NCI-H69 (cell line): ENCODE results near the gene PKN2.
"Not testable (repeated sequence)": the region's sequence is repeated elsewhere in the genome, so short reads cannot be mapped to it uniquely, and the experiment has no call there.

Experiments used
- DNase-seq: peaks from one replicate; lab custom pipeline; 2025; lab: John Stamatoyannopoulos, UW

PKN2 gene

GRCh38 chr1:88680471-88680870 is 3.6 kb upstream of the PKN2 start:
- DNase-seq: no peak

- no peak for DNase-seq
Observed at GRCh38 chr1:88680911-88681622, 3.0 kb upstream of the PKN2 start.

DNA sequence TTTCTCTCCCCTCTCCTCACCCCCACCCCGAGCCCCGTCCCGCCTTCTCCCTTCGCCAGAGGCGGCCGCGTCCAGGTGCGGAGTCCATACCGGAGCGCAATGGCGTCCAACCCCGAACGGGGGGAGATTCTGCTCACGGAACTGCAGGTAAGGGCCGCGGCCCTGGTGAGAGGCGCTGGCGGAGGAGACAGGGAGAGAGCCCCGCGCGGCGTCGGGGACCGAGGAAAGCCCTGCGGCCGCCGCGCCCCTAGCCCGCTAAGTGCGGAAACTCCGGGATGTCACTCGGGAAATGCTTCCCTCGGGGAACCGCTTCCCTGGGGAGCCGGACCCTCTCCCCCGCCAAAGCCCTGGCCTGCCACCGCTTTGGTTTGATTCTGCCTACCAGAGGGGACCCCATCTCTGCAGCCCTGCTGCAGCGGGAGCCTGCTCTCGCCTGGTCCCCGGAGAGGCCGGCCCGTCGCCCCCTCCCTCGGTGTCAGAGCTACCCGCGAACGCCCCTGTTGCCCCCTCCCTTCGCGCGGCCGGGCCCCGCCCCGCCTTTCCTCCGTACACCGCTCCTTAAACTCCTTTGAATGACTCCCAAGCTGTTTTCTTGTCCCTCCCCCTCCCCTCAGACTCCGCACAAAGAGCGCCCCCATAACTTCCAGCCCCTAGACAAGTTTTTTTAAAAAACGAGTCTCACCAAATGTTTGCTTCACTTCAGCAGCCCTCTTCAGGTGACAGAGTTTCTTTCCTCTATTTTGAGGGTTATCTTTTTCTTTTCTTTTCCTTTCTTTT is 597 bp downstream of the PKN2 start:
- DNase-seq: peak; percentile 79

- DNase-seq: peak; percentile 36
Observed at GRCh38 chr1:88685259-88685620, 1.2 kb downstream of the PKN2 start.

GRCh38 chr1:88691540-88691939 is 7.5 kb downstream of the PKN2 start:
- DNase-seq: no peak

GRCh38 chr1:88695781-88696180 is 11.7 kb downstream of the PKN2 start:
- DNase-seq: no peak

- DNase-seq: no peak
Observed at GRCh38 chr1:88697503-88697902, 13.4 kb downstream of the PKN2 start.

DNA sequence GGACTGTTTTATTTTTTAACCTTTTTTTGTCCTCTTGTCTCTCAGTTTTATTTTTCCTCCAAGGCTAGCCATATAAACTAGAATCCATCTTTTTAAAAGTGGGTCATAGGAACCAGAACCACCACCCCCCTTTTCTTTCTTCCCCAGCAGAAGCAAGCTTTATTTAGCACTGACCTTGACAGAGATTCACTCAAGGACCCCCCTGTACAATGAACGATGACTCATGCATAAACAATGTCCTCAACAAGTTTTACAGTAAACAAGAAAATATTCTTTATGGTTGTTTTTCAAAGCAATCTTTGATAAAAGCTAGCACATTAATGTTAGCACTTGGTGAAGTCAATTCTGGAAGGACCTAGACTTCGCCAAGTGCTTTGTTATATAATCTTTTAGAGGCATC is 14.1 kb downstream of the PKN2 start:
- DNase-seq: no peak

DNA sequence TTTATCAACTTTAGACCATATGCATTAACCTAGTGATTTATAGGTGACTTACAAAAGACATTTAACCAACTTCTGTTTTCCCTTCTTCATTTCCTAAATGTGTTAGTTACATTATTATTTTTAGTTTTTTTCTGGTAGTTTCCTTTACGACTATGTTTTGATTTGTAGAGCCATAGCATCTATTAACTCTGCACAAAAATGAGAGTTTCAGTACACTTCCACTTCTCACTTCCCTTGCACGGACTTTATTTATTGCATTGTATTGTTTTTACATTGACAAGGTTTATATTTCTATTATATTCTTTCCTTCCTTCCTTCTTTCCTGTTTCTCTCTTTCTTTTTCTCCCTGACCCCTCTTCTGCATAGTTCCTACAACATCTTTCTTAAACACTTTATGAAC is 14.7 kb downstream of the PKN2 start:
- no peak for DNase-seq

- DNase-seq: no peak
Observed at GRCh38 chr1:88700425-88701013, 16.4 kb downstream of the PKN2 start.

GRCh38 chr1:88701275-88701674 is 17.2 kb downstream of the PKN2 start:
- DNase-seq: no peak

- not testable (repeated sequence) for DNase-seq
Observed at GRCh38 chr1:88701793-88702192, 17.7 kb downstream of the PKN2 start.

- no peak for DNase-seq
Observed at GRCh38 chr1:88708011-88708410, 23.9 kb downstream of the PKN2 start.

- DNase-seq: not testable (repeated sequence)
Observed at GRCh38 chr1:88712907-88713306, 28.8 kb downstream of the PKN2 start.

DNA sequence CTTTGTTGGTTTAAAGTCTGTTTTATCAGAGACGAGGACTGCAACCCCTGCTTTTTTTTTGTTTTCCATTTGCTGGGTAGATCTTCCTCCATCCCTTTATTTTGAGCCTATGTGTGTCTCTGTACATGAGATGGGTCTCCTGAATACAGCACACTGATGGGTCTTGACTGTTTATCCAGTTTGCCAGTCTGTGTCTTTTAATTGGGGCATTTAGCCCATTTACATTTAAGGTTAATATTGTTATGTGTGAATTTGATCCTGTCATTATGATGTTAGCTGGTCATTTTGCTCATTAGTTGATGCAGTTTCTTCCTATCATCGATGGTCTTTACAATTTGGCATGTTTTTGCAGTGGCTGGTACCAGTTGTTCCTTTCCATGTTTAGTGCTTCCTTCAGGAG is 32.5 kb downstream of the PKN2 start:
- DNase-seq: not testable (repeated sequence)

DNA sequence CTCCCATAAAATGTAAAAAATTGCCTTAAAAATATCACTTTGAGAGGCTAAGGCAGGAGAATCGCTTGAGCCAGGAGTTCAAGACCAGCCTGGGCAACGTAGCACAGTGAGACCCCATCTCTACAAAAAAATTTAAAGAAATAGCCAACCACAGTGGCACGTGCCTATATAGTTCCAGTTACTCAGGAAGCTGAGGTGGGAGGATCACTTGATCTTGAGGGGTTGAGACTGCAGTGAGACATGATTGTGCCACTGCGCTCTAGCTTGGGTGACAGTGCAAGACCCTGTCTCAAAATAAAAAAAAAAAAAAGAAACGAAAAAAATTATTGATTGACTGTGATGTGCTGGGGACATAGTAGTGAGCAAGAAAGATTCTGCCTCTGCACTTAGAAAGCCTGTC is 38.4 kb downstream of the PKN2 start:
- DNase-seq: no peak

DNA sequence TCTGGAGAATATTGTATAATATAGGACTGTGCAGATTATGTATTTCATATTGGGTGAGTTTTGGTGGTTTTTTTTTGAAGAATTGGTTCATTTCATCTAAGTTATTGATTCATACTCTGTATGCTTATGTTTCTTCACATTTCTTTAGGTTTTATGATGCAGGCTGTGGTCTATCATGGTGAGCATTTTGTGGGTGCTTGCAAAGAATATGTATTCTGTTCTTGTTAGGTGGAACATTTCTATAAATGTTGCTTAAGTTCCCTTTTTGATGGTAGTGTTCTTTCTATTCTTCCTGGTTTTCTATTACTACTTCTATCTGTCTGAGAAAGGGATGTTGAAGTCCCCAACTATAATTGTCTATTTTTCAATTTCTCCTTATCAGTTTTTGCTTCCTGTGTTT is 42.6 kb downstream of the PKN2 start:
- no peak for DNase-seq

DNA sequence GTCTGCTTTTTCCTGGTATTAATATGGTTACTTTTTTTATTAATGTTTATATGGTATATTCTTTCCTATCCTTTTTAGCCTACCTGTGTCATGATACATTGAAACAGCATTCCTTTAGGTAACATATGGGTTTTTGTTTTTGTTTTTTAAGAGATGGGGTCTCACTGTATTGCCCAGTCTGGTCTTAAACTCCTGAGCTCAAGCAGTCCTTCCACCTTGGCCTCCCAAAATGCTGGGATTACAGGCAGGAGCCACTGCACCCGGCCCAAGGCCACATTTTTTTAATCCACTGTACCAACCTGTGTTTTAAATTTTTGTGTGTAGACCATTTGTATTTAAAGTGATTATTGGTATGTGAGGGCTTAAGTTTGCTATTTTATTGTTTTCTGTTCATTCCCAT is 43.1 kb downstream of the PKN2 start:
- DNase-seq: no peak

GRCh38 chr1:88729297-88729696 is 45.2 kb downstream of the PKN2 start:
- DNase-seq: no peak

GRCh38 chr1:88730132-88730675 is 46.1 kb downstream of the PKN2 start:
- DNase-seq: no peak

DNA sequence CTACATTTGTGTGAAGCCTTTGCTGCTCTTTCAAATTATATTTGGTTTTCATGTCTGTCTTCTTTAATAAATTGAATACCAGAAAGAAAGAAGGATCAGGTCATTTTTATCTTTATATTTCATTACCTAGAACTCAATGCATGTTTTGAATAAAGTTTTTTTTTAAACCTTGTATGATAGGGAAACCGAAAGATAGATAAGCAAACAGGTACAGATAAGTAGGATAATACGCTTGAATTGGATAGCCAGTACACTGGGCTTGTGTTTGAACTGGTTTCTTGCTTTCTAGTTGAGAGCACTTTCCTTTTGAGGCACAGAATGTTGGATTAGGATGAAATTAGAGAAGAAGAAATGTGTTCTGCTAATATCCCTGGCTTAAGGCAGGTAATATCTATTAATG is 46.9 kb downstream of the PKN2 start:
- peak; percentile 16 for DNase-seq

- peak; percentile 41 for DNase-seq
Observed at GRCh38 chr1:88731475-88732269, 47.6 kb downstream of the PKN2 start.
